Panc1 (cell line): Measurements from ENCODE around the gene CPA3.

ENCODE experiments used
- POLR2AphosphoS5 ChIP-seq: IDR thresholded peaks from 2 replicates; pipeline ENCODE4 v1.6.1; 2012; ENCODE audit warnings: mild to moderate bottlenecking, low read depth, low read length, moderate library complexity
- REST ChIP-seq, 2 experiments: IDR thresholded peaks; 2 replicates each; pipeline ENCODE4 v1.6.1; 2011 to 2012; ENCODE audit warnings: low read depth in 2 of 2, control low read depth in 1 of 2, low read length in 1 of 2, mild to moderate bottlenecking in 1 of 2, moderate library complexity in 1 of 2; ENCODE audit not compliant: insufficient read depth in 1 of 2

GRCh38 chr3:148816981-148817525 is 48.0 kb upstream of the CPA3 start:
- no peak for TF ChIP-seq REST (IDR thresholded peaks at IDR 0.05; ENCODE audit: insufficient read depth in 1 of 2, low read depth in 2 of 2, low read length in 1 of 2)
- TF ChIP-seq POLR2AphosphoS5: no peak
